Activated CD8-positive, alpha-beta memory T cell treated with anti-CD3 and anti-CD28 coated beads, Interleukin-2, amount 50 U/mL, for 4 hours (primary cell): ENCODE measurements around the gene FALEC.

Experiments
- DNase-seq: peaks from one replicate; pipeline ENCODE4 v3.0.0-alpha.2; 2020

Gene FALEC

DNA sequence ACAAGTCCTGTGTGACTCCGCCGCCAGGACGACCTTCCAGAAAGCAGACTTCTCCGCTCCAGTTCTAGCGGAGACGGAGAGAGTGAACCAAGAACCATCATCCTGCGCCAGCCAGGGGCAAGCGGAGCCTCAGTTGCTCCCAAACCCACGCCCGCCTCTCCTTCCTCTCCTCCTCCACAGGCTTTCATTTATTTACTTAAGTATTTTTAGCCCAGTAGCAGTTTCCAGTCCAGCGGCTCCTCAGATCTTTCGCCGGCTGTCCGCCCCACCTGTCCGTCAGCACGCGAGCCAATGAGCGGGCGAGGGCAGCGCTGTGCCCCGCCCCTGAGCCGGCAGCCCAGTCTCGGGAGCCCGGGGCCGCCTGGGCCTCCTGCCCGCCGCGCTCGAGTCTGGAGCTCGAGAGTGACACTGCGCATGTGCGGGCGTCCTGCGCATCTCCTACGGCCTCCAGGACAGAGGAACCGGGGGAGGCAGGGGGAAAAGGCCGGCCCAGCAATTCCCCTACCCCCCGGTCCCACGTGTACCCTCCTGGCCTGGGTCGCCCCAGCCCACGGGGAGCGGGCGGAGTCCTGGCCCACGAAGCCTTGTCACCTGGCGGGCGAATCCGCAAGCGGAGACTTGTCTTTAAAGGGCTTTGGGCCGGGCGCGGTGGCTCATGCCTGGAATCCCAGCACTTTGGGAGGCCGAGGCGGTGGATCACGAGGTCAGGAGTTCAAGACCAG is at the start of gene FALEC:
FALEC (plus strand) TSS at position 425 of the 722 bp plus-strand sequence.
- DNase-seq = peak; percentile 87

DNA sequence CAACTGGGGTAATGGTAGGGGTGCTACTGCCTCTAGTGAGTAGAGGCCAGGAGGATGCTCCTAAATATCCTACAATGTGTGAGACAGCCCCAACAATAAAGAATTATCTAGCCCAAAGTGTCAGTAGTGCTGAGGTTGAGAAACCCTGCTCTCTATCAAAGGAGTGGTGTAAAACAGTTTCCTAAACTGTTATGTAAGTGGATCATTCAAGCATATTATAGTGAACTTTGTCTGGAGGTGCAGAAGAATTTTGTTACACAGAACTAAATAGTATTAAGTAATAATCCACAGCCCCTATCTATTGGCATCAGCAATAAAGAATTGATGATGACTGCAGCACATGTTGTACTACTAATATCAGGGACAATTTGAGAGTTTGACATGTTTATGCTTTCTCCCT is 48.6 kb upstream of the FALEC start:
- no peak for DNase-seq

GRCh38 chr1:150469291-150469690 is 46.3 kb upstream of the FALEC start:
- no peak for DNase-seq

DNA sequence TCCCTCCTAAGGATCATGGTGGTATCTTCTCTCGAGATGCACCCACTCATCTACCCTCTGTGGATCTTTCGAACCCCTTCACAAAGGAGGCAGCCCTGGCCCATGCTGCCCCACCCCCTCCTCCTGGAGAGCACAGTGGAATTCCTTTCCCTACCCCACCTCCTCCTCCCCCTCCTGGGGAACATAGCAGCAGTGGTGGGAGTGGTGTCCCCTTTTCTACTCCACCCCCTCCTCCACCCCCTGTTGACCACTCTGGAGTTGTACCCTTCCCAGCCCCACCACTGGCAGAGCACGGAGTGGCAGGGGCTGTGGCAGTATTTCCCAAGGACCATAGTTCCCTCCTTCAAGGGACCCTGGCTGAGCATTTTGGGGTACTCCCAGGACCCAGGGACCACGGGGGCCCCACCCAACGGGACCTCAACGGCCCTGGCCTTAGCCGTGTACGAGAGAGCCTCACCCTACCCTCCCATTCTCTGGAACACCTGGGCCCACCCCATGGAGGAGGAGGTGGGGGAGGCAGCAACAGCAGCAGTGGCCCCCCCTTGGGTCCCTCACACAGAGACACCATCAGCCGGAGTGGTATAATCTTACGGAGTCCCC is 42.9 kb upstream of the FALEC start:
- no peak for DNase-seq

- DNase-seq = no peak
These were observed 41.9 kb upstream of the FALEC start for GRCh38 chr1:150473659-150474058.

DNA sequence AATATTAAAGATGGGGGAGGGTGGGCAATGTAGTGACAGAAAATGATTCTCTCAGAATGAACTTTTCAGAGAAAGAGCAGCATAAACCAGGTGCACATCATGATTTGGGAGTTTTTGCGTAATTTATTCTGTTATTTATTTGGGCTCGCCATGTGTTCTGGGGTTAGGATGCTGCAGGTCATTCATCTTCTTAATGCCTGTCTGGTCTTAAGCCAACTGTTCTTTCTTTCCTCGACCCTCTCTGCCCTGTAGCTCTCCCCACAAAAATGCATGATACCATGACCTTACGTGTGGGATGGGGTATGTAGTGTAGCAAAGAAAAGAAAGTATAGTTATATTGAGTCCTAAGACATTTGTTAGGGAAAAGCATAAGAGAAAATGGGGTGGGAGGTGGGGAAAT is 40.7 kb upstream of the FALEC start:
- DNase-seq = no peak

DNA sequence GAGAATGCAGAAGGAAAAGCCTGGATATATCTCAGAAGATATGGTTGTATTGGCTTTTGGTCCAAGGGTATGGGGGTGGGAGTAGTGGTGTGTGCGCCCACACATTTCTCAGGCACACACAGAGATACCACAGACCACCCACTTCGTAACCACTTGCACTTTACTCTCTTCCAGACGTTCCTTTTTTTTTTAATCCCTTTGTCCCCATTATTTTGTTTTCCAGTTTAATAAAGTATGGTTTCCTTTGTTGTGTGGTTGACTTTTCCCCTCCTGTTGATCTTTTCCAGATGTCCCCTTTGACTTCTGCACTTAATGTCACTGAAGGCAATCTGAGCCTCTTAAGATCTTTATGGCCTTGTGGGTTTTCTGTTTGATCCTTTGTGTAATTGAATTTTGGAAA is 38.8 kb upstream of the FALEC start:
- no peak for DNase-seq

- DNase-seq = no peak
These were observed 38.2 kb upstream of the FALEC start for GRCh38 chr1:150477320-150477719.

DNA sequence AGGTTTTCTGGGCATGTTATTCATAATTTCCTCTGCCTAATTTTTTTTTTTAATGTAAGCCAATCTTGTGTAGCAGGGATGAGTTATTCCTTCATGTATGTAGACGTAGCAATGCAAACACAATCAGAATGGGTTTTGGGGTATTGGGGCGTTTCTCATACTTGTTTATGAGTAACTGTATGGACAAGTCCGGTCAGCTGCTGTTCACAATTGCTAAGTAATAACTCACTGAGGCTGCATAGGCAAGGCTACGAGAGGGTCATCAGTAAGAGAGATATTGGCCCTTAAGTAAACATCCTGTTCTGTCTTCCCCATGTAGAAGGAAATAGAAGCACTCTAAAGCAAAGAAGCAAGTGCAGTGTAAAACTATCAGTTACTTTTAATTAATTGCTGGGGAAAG is 37.8 kb upstream of the FALEC start:
- DNase-seq = no peak

GRCh38 chr1:150479370-150479769 is 36.2 kb upstream of the FALEC start:
- no peak for DNase-seq

GRCh38 chr1:150479927-150480352 is 35.6 kb upstream of the FALEC start:
- no peak for DNase-seq

GRCh38 chr1:150484431-150484830 is 31.1 kb upstream of the FALEC start:
- DNase-seq = no peak

GRCh38 chr1:150484861-150485260 is 30.7 kb upstream of the FALEC start:
- DNase-seq = no peak

DNA sequence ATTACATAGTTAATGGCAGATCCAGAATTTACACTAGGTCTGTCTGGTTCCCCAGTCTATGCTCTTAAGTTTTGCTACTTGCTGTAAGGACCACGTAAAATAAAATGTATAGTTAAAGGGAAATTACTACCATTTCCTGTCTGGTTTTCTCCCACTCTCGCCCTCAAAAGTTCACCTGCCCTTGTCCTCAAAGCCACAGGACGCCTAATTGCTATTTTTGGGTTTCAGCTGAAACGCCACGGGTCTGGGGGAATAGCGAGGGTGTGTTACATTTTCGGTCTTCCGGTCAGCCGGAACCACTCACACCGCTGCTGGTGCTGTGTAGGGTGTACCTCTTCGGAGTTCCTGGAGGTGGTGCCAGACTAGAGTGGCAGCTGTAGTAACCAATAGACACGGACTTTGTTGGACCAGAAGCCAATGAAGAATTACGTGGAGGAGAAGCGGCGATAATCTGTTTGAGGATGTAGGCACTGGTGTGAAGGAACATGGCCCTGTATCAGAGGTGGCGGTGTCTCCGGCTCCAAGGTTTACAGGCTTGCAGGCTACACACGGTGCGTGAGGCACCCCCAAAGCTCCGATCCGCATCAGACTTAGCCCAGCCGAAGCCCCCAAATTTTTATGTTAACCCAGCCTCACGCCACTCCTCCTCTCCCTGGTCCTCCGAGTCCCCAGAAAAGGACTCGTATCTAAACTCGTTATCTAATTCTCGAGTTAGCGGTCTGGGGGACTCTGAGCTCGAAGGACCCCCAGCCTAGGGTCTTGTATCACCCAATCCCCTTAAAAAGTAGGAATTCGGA is 28.4 kb upstream of the FALEC start, which contains the start of gene TARS2:
TARS2 (plus strand) TSS at position 454 of the 797 bp plus-strand sequence; CDS start at position 486, 32 bp downstream.
- peak; percentile 91 for DNase-seq

GRCh38 chr1:150487763-150488115 is 27.8 kb upstream of the FALEC start:
- DNase-seq = no peak

DNA sequence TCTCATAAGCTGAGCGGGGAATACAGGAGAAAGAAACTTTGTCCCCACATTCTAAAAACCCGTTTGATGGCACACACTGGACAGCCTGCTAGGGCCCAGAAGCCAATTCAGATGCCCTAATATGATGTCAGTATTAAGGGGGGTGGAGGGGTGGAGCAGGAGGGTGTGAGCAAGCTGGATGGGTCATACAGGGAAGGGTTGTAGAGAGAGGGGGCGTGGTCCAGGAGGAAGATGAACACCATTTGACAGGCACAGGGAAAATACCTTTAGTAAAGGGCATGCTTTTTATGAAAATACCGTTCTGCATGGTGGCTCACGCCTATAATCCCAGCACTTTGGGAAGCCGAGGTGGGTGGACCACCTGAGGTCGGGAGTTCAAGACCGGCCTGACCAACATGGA is 22.4 kb upstream of the FALEC start:
- no peak for DNase-seq

DNA sequence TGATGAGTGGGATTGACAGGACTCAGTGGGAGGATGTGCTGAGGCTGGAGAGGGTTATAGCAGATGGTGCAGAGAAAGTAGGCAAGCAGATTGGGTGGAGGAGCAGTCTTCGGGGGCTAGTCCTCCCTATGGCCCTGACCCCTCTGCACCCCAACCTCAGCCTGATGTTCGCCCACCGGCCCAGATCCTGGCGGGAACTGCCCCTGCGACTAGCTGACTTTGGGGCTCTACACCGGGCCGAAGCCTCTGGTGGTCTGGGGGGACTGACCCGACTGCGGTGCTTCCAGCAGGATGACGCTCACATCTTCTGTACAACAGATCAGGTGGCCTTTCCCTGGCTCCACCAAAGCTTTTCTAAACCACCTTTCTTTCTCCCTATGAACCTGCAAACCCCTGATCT is 17.2 kb upstream of the FALEC start:
- no peak for DNase-seq

DNA sequence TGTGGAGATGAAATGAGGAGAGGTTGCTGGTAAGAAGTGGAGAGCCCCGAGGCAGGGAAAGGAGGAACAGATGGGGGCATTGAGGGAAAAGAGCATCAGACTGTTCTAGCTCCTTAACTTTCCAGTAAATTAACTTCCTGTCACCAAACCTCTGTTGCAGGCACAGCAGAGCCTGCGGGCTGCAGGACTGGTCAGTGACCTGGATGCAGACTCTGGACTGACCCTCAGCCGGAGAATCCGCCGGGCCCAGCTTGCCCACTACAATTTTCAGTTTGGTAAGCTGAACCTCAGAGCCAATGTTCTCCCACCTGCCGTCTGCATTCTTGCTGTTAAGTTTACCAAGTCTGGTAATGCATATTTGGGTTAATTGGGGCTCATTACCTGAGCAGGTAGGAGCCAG is 10.1 kb upstream of the FALEC start:
- DNase-seq = no peak

GRCh38 chr1:150507912-150508864 is 7.4 kb upstream of the FALEC start, which contains the start of gene ECM1:
ECM1 (plus strand) TSS chr1:150508109; CDS start chr1:150508210, 101 bp downstream.
- no peak for DNase-seq

DNA sequence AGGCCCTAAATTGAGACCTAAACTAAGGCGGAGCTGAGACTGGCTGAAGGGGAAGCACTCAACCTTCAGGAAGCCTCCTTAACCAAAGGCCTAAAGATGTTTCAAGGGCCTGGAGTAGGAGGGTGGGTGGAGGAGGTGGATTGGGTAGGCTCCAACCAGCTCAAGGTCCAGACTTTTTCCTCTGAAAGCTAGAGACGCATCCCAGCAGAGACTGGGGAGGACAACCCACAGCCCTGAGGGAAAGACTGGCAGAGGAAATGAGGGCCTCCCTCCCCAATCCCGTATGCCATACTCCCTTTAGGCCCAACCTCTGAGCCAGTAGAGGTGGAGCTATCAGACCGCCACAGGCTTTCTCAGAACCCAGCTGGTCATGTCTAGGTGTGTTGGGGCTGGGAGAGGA is 6.6 kb upstream of the FALEC start:
- no peak for DNase-seq

GRCh38 chr1:150511551-150511950 is 4.0 kb upstream of the FALEC start:
- no peak for DNase-seq

DNA sequence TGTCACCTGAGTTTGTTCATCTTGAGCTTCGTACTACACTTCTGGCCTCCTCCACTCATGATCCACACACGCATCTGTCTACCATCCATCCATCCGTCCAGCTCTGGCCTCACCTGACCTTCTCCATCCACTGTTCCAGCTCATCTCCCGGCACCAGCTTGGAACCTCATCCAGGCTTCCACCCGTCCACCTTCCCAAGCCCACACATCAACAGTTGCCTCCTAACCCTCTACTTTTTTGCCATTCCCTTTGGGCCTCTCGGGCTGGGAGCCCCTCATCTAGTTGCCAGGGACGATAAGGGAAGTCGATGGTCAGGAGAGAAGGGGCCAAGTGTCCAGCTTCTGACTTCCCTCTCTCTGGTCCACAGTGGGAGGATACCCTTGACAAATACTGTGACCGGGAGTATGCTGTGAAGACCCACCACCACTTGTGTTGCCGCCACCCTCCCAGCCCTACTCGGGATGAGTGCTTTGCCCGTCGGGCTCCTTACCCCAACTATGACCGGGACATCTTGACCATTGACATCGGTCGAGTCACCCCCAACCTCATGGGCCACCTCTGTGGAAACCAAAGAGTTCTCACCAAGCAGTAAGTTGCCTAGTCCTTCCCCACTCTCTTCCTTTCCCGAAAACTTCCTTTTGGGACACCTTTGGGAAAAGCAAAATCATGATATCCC is 3.4 kb upstream of the FALEC start:
- DNase-seq = no peak
